H1 (cell line): ENCODE data around the gene FBN1. TPM values are rescaled to one million over a fixed set of nuclear protein-coding genes. Genes with fewer than 3 reads are reported as not detected.

Experiments
- CTCF ChIA-PET: fragments of 300-600 bp; sonication (Branson Sonifier 250); formaldehyde crosslinking; loops from one replicate; lab custom pipeline; 2021; ENCODE audit not compliant: partially characterized antibody; lab: Charles Lee
- POLR2A ChIA-PET: fragments of 300-600 bp; sonication (Branson Sonifier 250); formaldehyde crosslinking; loops from one replicate; lab custom pipeline; 2021; ENCODE audit warnings: inconsistent platforms; ENCODE audit not compliant: partially characterized antibody; lab: Charles Lee
- DNase-seq, 2 experiments: peaks; one replicate each; pipeline versions ENCODE4 v3.0.0 to v3.0.0-alpha.2; 2010 to 2022; ENCODE audit warnings: low spot score in 2 of 2, low read depth in 1 of 2, mixed read lengths in 1 of 2
- FAIRE-seq: peaks from 2 replicates; lab custom pipeline; 2011; peaks lifted over from hg19 to GRCh38; lab: Jason Lieb, UNC
- H2AFZ ChIP-seq: 2 replicates; pipeline ENCODE4 v1.8.1; 2012; ENCODE audit warnings: low read length, inconsistent platforms
- H2AK5ac ChIP-seq: 2 replicates; pipeline ENCODE4 v1.6.1; 2013; ENCODE audit warnings: low read depth, low read length
- H2BK120ac ChIP-seq: replicated peaks from 2 replicates; pipeline ENCODE3; 2013; ENCODE audit warnings: low read depth, low read length, inconsistent platforms
- H2BK12ac ChIP-seq: 2 replicates; pipeline ENCODE4 v1.6.1; 2013; ENCODE audit warnings: low read depth, low read length
- H2BK15ac ChIP-seq: 2 replicates; pipeline ENCODE4 v1.6.1; 2013; ENCODE audit warnings: low read length
- H2BK20ac ChIP-seq: 2 replicates; pipeline ENCODE4 v1.6.1; 2013; ENCODE audit warnings: low read length
- H2BK5ac ChIP-seq: 2 replicates; pipeline ENCODE4 v1.6.1; 2013; ENCODE audit warnings: low read depth, low read length
- H3K14ac ChIP-seq: 2 replicates; pipeline ENCODE4 v1.6.1; 2013; ENCODE audit warnings: inconsistent platforms; ENCODE audit not compliant: insufficient read length
- H3K18ac ChIP-seq: 2 replicates; pipeline ENCODE4 v1.6.1; 2013; ENCODE audit warnings: low read length; ENCODE audit errors: extremely low read depth
- H3K23ac ChIP-seq: 2 replicates; pipeline ENCODE4 v1.6.1; 2013; ENCODE audit warnings: inconsistent platforms; ENCODE audit not compliant: insufficient read length
- H3K23me2 ChIP-seq: 2 replicates; pipeline ENCODE4 v1.6.1; 2013; ENCODE audit warnings: low read depth, low read length
- H3K27ac ChIP-seq: 2 replicates; pipeline ENCODE4 v1.6.1; 2011; ENCODE audit warnings: low read depth, low read length, inconsistent platforms
- H3K27me3 ChIP-seq, 4 experiments: replicated peaks in 1 of 4; 1 replicate in 1 of 4; 2 replicates in 3 of 4; pipeline versions ENCODE4 v1.6.1 to v1.8.1; 2011 to 2013; ENCODE audit warnings: low read length in 3 of 4, mild to moderate bottlenecking in 3 of 4, inconsistent platforms in 2 of 4, mixed read lengths in 2 of 4, moderate library complexity in 1 of 4; ENCODE audit not compliant: control insufficient read depth in 3 of 4, insufficient read depth in 3 of 4; ENCODE audit errors: extremely low read depth in 1 of 4
- H3K36me3 ChIP-seq, 4 experiments: 2 replicates each; pipeline versions ENCODE4 v1.6.1 to v1.8.1; 2011 to 2013; ENCODE audit warnings: mild to moderate bottlenecking in 4 of 4, low read length in 3 of 4, moderate library complexity in 2 of 4, control low read depth in 1 of 4, inconsistent platforms in 1 of 4; ENCODE audit not compliant: insufficient read depth in 4 of 4, control insufficient read depth in 2 of 4
- H3K4ac ChIP-seq: replicated peaks from 2 replicates; pipeline ENCODE3; 2013; ENCODE audit warnings: low read length, low read depth, mixed read lengths, inconsistent platforms; ENCODE audit not compliant: insufficient read length
- H3K4me1 ChIP-seq, 4 experiments: replicated peaks in 1 of 4; 1 replicate in 1 of 4; 2 replicates in 3 of 4; pipeline versions ENCODE4 v1.6.1 to v1.8.1; 2011 to 2013; ENCODE audit warnings: low read length in 3 of 4, inconsistent platforms in 2 of 4, mixed read lengths in 1 of 4; ENCODE audit not compliant: insufficient read depth in 4 of 4, control insufficient read depth in 3 of 4
- H3K4me2 ChIP-seq, 2 experiments: 2 replicates each; pipeline versions ENCODE4 v1.6.1 to v1.8.1; 2011 to 2013; ENCODE audit warnings: low read depth in 2 of 2, low read length in 2 of 2, control low read depth in 1 of 2, inconsistent platforms in 1 of 2, mild to moderate bottlenecking in 1 of 2; ENCODE audit not compliant: insufficient read depth in 1 of 2
- H3K4me3 ChIP-seq, 4 experiments: fragments of 200-600, 300-600 bp in 1 of 4; sonication (generic), shearing (Covaris generic), sonication (Bioruptor Twin) in 1 of 4; 2 replicates each; pipeline versions ENCODE4 v1.5.1 to v1.8.1; 2011 to 2016; ENCODE audit warnings: low read length in 4 of 4, low read depth in 3 of 4, control low read depth in 2 of 4, inconsistent platforms in 2 of 4, mild to moderate bottlenecking in 2 of 4, mixed read lengths in 1 of 4, moderate library complexity in 1 of 4; ENCODE audit not compliant: insufficient read depth in 2 of 4; ENCODE audit errors: extremely low read depth in 1 of 4
- H3K56ac ChIP-seq: replicated peaks from 2 replicates; pipeline ENCODE3; 2013; ENCODE audit warnings: low read depth, mild to moderate bottlenecking, mixed read lengths, low read length, inconsistent platforms; ENCODE audit not compliant: insufficient read length
- H3K79me1 ChIP-seq: 2 replicates; pipeline ENCODE4 v1.6.1; 2013; ENCODE audit warnings: low read depth, low read length, control low read depth
- H3K79me2 ChIP-seq, 2 experiments: 2 replicates each; pipeline versions ENCODE4 v1.6.1 to v1.8.1; 2012 to 2013; ENCODE audit warnings: low read length in 2 of 2, mild to moderate bottlenecking in 2 of 2, inconsistent platforms in 1 of 2; ENCODE audit not compliant: insufficient read depth in 2 of 2, control insufficient read depth in 1 of 2
- H3K9ac ChIP-seq, 4 experiments: replicated peaks in 1 of 4; 1 replicate in 1 of 4; 2 replicates in 3 of 4; pipeline versions ENCODE4 v1.6.1 to v1.8.1; 2011 to 2013; ENCODE audit warnings: low read depth in 3 of 4, low read length in 3 of 4, control low read depth in 2 of 4, mild to moderate bottlenecking in 2 of 4, moderate library complexity in 2 of 4, inconsistent platforms in 1 of 4; ENCODE audit errors: extremely low read depth in 1 of 4
- H3K9me3 ChIP-seq, 2 experiments: 2 replicates each; pipeline versions ENCODE4 v1.6.1 to v1.8.1; 2012 to 2013; ENCODE audit warnings: mild to moderate bottlenecking in 2 of 2, moderate library complexity in 2 of 2, control low read depth in 1 of 2, inconsistent platforms in 1 of 2, low read depth in 1 of 2, low read length in 1 of 2, mixed read lengths in 1 of 2; ENCODE audit not compliant: insufficient read depth in 2 of 2
- H4K20me1 ChIP-seq, 2 experiments: replicated peaks in 1 of 2; 2 replicates each; pipeline versions ENCODE3 to v1.8.1; 2011 to 2013; ENCODE audit warnings: inconsistent platforms in 2 of 2, low read length in 2 of 2, mild to moderate bottlenecking in 1 of 2; ENCODE audit not compliant: insufficient read depth in 2 of 2, control insufficient read depth in 1 of 2
- H4K5ac ChIP-seq: 2 replicates; pipeline ENCODE4 v1.6.1; 2013; ENCODE audit warnings: low read length, low read depth, mixed read lengths, inconsistent platforms; ENCODE audit not compliant: insufficient read length
- H4K8ac ChIP-seq: 2 replicates; pipeline ENCODE4 v1.8.0; 2013; ENCODE audit warnings: mild to moderate bottlenecking, moderate library complexity, low read length, inconsistent platforms; ENCODE audit not compliant: insufficient read depth; ENCODE audit errors: extremely low read depth
- H4K91ac ChIP-seq: replicated peaks from 2 replicates; pipeline ENCODE3; 2013; ENCODE audit warnings: low read length, mixed read lengths, inconsistent platforms; ENCODE audit not compliant: insufficient read length
- SIX5 ChIP-seq: IDR thresholded peaks from 2 replicates; pipeline ENCODE4 v1.6.1; 2011; ENCODE audit warnings: mild to moderate bottlenecking, low read depth, low read length
- WGBS, 2 experiments: shearing (Covaris generic) in 1 of 2; methylation state at CpG; one replicate each; pipeline versions ENCODE4 v1.1.6 to v1.1.7; 2013 to 2015; ENCODE audit warnings: low lambda C conversion rate in 2 of 2, mixed read lengths in 2 of 2, inconsistent platforms in 1 of 2, low coverage in 1 of 2, missing lambda C conversion rate in 1 of 2; ENCODE audit not compliant: insufficient replicate concordance in 2 of 2, insufficient coverage in 1 of 2, insufficient read length in 1 of 2; ENCODE audit errors: extremely low coverage in 1 of 2, missing lambda C conversion rate in 1 of 2; 5-methylcytosine and 5-hydroxymethylcytosine counted together
- polyA plus RNA-seq, 7 experiments: library from polyadenylated mRNA; depleted of rRNA in 3 of 7; stranded (reverse) in 5 of 7; unstranded in 2 of 7; fragments of >200 nt in 5 of 7; fragments of 200-250 nt in 2 of 7; gene quantifications; 1 replicate in 5 of 7; 2 replicates in 1 of 7; 4 replicates in 1 of 7; pipeline versions ENCODE4 v1.2.1 to v1.2.3, GENCODE V29; 2011 to 2013; ENCODE audit warnings: missing spikeins in 2 of 7, mixed read lengths in 2 of 7
- total RNA-seq: library from RNA; stranded (reverse); fragmentation: NEBNext Ultra II Directional; extraction: Animal tissue kit (Norgen Biotek cat#: 25700); gene quantifications from 2 replicates; pipeline ENCODE4 v1.2.1, GENCODE V29; 2021

Gene FBN1
- total and polyA plus RNA-seq, 2 of the 8 experiments (the other 6 are each of a cell fraction or from before 2014, with no cell fraction given), result 3.0 to 4.0 TPM

DNA sequence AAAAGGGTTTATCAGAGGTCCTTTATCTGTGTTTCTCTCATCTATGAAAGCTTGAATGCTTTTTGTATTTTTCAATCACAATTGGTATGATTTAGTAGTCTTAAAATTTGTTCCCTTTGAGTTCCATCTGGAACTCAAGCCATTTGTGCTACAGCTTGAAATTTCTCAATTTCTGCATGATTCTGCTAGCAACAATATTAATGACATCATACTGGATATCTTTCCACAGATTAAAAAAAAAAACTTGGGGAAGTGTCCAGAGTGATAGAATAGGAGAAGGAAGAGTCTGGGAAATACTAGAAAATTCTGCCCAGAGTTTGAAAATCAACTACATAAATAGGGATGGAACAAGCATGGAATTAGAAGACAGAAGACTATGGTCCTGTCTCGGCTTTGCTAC lies 9.3 kb upstream of the FBN1 start:
- H2AFZ ChIP-seq, result no peak overlapping the region
- H3K4me3 ChIP-seq, result no peak overlapping the region
- no peak overlapping the region for H3K4me2 ChIP-seq
- H3K4me1 ChIP-seq, result no peaks in the 10 kb centered on the region
- H4K8ac ChIP-seq, result no peak overlapping the region
- no peaks in the 10 kb centered on the region for H3K36me3 ChIP-seq
- H2BK15ac ChIP-seq, result no peak overlapping the region
- no peak overlapping the region for H4K5ac ChIP-seq
- 82% methylated on average over 1 of the region's 1 CpG; no CpG with 5 or more reads in 1 of the 2 experiments for WGBS, 2 experiments
- no peak overlapping the region for H2BK12ac ChIP-seq
- H3K14ac ChIP-seq, result no peak overlapping the region
- no peaks in the 10 kb centered on the region for H4K20me1 ChIP-seq
- no peaks in the 10 kb centered on the region for H3K27me3 ChIP-seq
- H3K4ac ChIP-seq, result no peak overlapping the region
- H2BK5ac ChIP-seq, result no peak overlapping the region
- H3K27ac ChIP-seq, result no peak overlapping the region
- no peak overlapping the region for H3K23ac ChIP-seq
- no peak overlapping the region for H2AK5ac ChIP-seq
- TF ChIP-seq SIX5, result no peak
- no peak overlapping the region for H3K9ac ChIP-seq
- no peaks in the 10 kb centered on the region for H3K79me2 ChIP-seq
- H2BK20ac ChIP-seq, result no peak overlapping the region
- H4K91ac ChIP-seq, result no peak overlapping the region
- DNase-seq, result no peak
- no peak for FAIRE-seq
- ChIA-PET POLR2A (interaction anchor here (0.8 kb wide), 1 partner anchor 9 kb away, joined by 4 read pairs; no protein-coding TSS in a partner anchor), CTCF (interaction anchor here (1.0 to 1.2 kb wide), 2 partner anchors 135 to 297 kb away, joined by 3 to 4 read pairs; no protein-coding TSS in a partner anchor)
- H3K79me1 ChIP-seq, result no peaks in the 10 kb centered on the region; the same call in 1 of the 2 replicates
- H2BK120ac ChIP-seq, result no peak overlapping the region
- H3K23me2 ChIP-seq, result no peaks in the 10 kb centered on the region
- H3K56ac ChIP-seq, result no peak overlapping the region
- H3K9me3 ChIP-seq, result no peaks in the 10 kb centered on the region; a peak in 1 of 4 replicates
- H3K18ac ChIP-seq, result no peak overlapping the region
